ENCODE results near the gene GARNL3.

Gene GARNL3

GRCh38 chr9:127411122-127411521, 146.5 kb downstream of the GARNL3 start:
- DNase-seq: no peak

- no peak for DNase-seq
These were observed 150.6 kb downstream of the GARNL3 start for GRCh38 chr9:127415141-127415540.

- DNase-seq: no peak
These were observed 151.1 kb downstream of the GARNL3 start for GRCh38 chr9:127415657-127416056.

GRCh38 chr9:127417131-127418036, 152.8 kb downstream of the GARNL3 start:
- DNase-seq: no peak

- DNase-seq: peak; percentile 21
These were observed 153.5 kb downstream of the GARNL3 start for GRCh38 chr9:127418037-127418471.

DNA sequence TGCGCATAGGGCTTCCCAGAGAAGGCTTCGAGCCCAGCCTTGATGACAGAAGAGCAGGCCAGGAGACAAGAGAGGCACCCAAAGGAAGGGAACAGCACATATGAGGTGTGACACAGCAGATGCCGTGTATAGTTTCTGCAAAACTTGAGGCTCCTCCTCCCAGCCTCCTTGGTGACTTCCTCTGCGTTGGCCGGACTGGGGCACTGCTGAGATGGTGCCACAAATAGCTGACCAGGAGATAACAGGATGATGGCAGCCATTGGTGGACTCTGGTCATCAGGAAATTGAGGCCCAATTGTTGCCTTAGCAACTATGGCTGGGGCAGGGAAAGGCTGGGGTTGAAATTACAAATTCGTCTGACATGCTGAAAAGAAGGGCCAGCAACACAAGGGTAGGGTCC, 154.8 kb downstream of the GARNL3 start:
- DNase-seq: no peak

DNA sequence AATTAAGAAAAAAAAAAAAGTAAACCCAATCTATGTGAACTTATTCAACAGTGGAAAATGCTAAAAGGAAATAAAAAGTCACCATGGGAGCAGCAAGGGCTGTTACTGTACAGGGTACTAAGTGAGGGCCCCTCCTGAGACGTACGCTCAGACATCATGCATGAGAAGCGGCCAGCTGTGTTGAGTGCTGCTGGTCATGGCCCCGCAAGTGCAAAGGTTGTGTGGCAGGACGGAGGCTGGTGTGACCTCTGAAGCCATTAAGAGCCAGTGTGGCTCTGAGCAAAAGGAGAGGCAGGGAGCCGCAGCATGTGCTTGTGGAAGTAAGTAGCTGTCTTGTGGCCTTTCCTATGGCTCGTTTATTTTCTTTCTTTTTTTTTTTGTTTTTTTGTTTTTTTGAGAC, 156.5 kb downstream of the GARNL3 start:
- no peak for DNase-seq

DNA sequence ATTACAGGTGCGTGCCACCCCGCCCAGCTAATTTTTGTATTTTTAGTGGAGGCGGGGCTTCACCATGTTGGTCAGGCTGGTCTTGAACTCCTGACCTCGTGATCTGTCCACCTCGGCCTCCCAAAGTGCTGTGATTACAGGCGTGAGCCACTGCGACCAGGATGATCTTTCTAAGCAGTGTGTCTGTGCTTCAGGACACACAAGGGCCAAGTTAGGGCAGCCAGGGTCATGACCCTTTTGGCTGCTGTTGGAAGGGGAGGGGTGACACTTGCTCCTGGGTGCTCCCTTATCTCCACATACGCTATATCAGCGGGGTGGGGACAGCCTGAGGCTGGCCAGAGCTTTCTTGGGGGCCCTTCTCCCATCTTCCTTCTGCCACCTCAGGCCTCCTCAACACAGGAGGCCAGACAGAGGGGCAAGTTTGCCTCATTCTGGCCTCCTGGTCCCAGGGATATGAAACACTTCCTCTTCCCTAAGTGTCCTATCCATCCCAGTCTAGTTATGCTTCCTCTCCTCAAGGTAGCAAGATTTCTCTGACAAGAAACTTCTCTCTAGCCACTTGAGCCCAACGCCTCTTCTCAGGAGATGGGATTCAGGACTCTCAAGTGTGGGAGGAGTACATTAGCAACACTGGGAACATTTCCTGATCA, 157.7 kb downstream of the GARNL3 start:
- DNase-seq: no peak

- no peak for DNase-seq
These were observed 158.2 kb downstream of the GARNL3 start for GRCh38 chr9:127422787-127423186.

DNA sequence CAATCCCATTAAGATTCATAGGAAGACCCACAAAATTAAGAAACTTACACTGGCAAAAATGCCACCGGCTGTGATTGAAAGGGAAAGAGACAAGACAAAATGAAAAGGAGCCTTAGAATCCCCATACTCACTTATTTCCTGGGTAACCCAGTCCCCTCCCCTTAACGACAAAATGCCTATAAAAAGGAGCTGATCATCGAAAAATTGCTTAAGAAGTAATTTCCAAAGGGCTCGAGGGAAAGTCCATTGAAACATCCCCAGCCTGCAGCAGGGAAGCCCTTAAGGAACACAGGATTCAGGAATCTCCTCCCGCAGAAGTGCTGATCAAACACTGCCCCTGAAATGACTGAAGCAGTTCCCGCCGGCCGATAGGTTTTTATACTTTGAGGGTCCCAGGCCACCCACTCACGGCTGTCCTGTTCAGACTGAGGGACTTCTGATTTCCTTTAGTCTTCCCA, 158.9 kb downstream of the GARNL3 start:
- no peak for DNase-seq

DNA sequence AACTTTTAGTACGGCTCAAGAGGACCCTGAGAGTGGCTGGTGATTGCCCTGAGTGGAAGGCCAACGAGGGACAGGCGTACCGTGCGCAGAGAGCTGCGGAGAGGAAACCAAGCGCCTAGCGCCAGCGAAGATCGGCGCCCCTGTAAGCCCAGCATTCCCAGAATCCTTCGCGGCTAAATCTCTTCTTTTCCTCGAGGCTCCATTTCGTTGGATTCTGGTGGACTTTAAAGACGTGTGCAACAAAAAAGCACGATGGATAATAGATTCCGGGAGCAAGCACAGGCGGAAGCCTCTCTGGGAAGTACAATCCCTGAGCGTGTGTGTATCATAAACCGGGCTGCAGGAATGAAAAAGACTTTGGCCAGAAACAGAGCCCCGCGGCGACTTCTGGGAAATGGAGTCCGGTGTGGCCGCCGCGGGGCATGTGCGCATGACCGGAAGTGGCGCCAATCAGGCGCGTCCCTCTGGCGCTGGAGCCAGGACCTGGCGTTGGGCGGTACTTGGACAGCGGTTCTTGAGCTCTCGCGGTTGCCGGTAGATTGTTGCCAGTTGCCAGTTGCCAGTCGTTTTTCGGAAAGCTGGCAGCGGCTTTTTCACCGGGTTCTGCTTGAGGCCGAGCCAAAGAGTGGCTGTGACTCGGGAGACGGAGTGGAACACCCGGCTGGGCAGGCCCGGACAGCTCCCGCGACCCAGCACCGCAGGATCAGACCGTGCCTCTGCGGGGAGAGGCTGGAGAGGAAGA, 159.5 kb downstream of the GARNL3 start, which contains the start of gene ZNF79:
Gene ZNF79, plus strand, starts transcription at position 449 of the 742 bp plus-strand sequence. CDS start 406 bp downstream, outside the sequence.
- peak; percentile 93 for DNase-seq

- DNase-seq: no peak
These were observed 160.1 kb downstream of the GARNL3 start for GRCh38 chr9:127424676-127424999.

- no peak for DNase-seq
These were observed 162.2 kb downstream of the GARNL3 start for GRCh38 chr9:127426756-127427155.

GRCh38 chr9:127428348-127428747, 163.8 kb downstream of the GARNL3 start:
- DNase-seq: no peak

DNA sequence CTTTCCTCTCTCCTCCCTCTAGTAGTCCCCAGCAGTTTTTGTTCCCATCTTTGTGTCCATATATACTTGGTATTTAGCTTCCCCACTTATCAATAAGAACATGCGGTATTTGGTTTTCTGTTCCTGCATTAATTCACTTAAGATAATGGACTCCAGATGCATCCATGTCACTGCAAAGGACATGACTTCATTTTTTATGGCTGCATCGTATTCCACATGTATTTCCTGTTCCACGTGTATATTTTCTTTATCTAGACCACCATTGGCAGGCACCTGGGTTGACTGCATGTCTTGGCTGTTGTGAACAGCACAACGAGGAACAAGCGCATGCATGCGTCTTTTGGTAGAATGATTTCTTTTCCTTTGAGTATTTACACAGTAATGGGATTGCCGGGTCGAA, 165.8 kb downstream of the GARNL3 start:
- DNase-seq: no peak

DNA sequence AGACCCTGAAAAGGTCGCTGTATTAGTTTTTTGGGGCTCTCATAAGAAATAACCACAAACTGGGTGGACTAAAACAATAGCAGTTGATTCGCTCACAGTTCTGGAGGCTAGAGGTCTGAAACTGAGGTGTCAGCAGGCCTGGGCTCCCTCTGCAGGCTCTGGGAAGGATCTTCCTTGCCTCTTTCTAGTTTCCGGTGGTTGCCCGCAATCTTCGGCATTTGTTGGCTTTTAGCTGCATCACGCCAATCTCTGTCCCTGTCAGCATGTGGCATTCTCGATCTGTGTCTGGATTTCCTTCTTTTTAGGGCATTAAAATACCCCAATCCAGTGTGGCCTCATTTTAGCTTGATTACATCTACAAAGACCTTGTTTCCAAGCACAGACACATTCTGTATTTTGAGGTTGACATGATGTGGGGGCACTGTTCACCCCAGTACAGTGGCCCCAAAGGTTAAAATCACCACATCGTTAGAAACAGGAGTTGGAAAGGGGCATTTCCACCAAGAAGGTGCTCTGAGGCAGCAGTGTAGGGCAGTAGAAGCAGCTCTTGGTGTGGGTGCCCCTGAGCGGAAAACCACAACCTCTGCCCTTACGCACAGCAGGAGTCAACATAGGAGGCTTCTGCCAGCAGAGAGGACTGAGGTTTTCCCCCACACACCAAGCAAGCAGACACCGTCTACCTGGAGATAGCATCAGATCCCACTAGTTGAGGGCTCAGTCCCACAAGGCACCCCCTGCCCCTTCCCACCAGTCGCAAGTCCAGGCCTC, 173.1 kb downstream of the GARNL3 start:
- DNase-seq: no peak

GRCh38 chr9:127438394-127438793, 173.8 kb downstream of the GARNL3 start:
- no peak for DNase-seq
